Frontal cortex (tissue), 4 donors: ENCODE results near the gene ERMARD. TPM values are rescaled to one million over a fixed set of nuclear protein-coding genes. Genes with fewer than 3 reads are reported as not detected.

Source experiments
- DNase-seq, 2 donors: peaks; one replicate each; pipeline ENCODE4 v3.0.0; 2012; ENCODE audit warnings: low spot score in 2 of 2
- FAIRE-seq: peaks from 2 replicates; lab custom pipeline; 2012; peaks lifted over from hg19 to GRCh38; lab: Jason Lieb, UNC
- total RNA-seq: library from RNA; depleted of rRNA; stranded (reverse); fragments of >200 nt; gene quantifications from one replicate; pipeline ENCODE4 v1.2.3, GENCODE V29; 2014
- donor health status: control.
- donor health status: control.
- donor health status: control.

Gene ERMARD
- total RNA-seq, 1 donor from 2014 or later: 23.2 TPM

DNA sequence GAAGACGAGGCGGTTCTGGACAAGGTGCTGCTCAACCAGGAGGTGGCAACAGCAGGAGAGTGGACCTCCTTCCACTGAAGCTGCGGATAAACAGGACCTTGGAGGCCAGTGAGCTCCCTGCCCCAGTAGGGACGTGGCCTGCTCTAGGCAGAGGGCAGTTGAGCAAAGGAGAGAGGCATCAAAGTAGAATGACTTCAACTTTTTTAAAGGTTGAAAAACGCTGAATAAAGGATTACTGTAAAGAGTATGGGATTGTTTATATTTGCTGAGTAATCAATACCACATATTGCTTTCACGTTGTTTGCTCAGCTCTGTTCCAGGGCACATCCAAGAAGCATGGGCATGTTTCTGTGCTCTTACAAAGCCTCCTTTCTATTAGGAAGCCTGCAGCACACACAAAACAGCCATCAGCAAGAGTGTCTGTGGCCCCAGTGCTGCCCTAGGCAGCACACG lies 48.1 kb downstream of the ERMARD start:
- FAIRE-seq: no peak
- DNase-seq: peak; percentile 36 to 44

DNA sequence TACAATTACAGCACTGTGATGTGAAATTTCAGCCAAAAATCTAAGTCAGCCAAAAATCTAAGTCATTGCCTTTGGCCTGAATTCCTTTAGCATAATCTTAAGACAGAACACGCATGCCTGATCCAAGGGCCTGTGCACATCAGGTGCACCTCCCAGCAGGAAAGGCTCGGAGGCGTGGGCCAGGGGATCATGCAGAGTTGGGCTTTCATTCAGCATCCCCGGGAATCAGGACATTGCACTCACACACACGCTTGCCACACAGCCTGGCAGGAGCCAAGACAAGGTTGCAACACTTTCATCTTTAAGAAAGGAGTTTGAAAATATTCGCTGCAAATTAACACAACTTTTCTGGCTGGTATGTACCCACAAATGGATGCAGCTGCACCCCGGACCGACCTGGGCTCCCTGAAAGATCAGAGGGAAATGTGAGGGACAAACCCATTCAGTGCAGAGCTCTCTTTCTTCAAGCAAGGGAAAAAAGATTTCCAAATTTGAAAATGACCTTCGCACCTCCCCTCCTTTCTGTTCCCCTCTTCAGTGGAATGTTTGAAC lies 48.8 kb downstream of the ERMARD start:
- FAIRE-seq: no peak
- no peak for DNase-seq

DNA sequence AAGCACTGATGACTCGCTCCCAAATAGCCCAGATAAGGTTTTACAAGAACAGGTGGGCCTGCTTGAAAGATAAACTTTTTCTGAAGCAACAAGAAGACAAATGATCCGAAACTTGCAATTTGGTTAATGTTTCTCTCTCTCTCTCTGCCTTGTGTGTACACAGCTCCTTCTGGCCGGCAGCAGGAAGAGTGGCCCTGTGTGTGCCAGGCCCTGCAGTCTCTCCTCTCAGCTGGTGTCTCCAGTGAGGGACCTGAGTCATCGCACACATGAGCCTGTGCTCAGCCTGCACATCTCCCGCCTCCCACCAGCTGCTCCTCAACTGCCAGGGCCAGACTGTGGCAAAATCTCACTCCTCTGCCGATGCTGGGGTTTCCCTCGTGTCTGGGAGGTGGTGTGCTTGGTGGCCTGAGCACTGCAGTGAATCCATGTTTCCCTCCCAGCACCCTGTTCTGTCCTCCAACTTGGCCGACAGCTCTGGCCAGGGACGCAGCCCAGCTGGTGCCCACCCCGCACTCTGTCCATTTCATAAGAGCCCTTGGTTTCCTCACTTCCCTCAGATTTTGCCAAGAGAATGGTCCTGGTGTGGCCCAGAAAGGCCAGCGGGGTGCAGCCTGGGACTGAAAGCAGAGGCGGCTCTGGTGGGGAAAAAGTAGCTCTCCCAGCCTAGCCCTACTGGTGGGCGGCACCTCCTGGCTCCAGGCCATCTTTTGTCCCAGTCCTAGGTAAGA lies 49.4 kb downstream of the ERMARD start:
- no peak for FAIRE-seq
- DNase-seq: peak; percentile 37 to 58

DNA sequence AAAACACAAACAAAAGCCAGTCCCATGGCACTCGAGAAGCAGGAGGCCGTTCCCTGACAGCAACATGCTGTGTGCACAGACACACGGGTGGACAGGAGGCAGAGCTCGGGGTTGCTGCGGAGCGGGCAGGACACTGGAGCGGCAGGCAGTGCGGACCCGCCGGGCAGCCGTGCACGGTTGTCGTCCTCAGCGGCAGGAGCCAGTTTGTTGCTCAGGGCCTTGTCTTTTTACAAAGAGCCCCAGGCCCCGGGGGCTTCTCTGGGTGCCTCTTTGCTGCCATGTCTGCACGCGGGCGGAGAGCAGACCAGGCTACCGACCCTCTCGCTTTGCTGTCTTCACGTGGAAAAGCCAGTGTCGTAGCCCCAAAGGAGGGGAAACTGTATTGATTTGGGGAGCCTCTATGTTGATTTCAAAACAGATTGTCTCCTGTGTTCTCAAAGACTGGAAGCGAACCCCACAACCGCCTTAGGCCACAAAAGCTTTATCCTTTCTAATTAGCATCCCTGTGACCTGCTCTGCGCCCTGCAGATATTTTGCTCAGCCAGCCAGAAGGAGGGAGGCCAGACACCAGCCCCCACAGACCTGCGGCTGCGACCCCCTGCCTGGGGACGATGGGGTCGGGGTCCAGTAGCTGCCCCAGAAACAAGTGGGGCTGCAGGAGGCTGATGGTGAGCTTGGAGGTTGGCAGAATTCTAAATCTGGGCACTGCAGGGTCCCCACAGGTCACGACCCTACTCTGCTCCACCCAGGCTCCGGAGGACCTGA lies 50.2 kb downstream of the ERMARD start:
- DNase-seq (no peak), FAIRE-seq (no peak)

DNA sequence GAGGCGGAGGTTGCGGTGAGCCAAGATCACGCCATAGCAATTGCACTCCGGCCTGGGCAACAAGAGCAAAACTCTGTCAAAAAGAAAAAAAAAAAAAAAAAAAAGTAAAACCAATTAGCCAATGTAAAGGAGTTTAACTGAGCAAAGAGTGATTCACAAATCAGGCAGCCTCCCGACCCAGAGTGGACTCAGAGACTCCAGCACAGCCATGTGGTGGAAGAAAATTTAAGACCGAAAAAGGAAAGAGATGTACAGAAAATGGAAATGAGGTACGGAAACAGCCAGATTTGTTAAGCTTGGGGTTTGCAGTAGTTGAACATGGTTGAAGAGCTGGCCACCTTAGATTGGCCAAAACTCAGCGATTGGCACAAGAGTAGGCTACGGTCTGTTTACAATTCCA lies 51.4 kb downstream of the ERMARD start:
- FAIRE-seq (no peak), DNase-seq (no peak)

DNA sequence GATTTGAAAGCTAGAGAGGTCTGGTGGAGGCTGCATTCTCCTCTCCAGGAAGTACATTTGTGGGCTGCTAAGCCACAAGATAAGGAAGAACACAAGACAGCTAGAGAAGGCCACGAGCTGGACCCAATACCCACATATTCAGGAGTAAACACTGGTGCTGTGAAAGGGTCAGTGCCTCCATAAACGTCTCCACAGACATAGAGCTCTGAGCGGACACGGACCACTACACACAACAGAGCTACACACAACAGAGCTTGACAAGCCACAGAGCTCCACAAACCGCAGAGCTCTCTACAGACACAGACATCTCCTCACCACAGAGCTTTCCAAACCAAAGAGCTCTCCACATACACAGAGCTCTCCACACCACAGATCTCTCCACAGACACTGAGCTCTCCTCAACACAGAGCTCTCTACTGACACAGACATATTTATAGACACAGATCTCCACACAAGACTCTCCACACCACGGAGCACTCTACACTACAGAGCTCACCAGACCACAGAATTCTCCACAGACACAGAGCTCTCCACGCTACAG lies 51.9 kb downstream of the ERMARD start:
- DNase-seq: no peak
- no peak for FAIRE-seq

DNA sequence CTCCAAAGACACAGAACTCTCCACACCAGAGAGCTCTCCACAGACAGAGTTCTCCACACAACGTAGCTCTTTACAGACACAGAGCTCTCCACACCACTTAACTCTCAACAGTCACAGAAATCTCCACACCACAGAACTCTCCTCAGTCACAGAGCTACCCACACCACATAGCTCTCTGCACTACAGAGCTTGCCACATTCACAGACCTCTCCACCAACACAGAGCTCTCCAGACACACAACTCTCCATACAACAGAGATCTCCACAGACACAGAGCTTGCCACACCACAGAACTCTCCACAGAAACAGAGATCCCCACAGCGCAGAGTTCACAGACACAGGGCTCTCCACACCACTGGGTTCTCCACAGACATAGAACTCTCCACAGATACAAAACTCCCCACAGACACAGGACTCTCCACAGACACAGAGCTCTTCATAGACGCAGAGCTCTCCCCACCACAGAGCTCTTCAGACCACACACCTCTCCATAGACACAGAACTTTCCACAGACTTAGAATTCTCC lies 52.5 kb downstream of the ERMARD start:
- DNase-seq: no peak
- FAIRE-seq: no peak

DNA sequence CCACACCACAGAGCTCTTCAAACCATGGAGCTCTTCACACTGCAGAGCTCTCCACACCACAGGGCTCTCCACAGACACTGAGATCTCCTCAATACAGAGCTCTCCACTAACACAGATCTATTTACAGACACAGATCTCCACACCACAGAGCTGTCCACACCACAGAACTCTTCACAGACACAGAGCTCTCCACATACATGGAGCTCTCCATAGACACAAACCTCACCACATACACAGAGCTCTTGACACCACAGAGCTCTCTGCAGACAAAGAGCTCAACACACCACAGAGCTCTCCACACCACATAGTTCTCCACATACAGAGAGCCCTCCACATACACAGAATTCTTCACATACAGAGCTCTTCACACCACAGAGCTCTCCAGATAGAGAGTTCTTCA lies 53.0 kb downstream of the ERMARD start:
- no peak for FAIRE-seq

DNA sequence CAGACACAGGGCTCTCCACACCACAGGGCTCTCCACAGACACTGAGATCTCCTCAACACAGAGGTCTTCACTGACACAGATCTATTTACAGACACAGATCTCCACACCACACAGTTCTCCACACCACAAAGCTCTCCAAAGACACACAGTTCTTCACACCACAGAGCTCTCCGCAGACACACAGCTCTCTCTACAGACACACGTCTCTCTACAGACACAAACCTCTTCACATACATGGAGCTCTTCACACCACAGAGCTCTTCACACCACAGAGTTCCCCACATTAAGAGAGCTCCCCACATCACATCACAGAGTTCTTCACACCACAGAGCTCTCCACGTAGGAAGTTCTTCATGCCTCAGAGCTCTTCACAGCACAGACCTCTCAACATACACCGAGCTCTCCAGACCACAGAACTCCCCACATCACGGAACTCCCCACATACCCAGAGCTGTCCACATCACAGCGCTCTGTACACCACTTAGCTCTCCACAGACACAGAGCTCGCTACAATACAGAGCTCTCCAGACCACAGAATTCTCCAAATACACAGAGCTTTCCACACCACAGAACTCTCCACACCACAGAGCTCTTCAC lies 53.9 kb downstream of the ERMARD start:
- DNase-seq (no peak), FAIRE-seq (no peak)

More for the DNA sequence above, 53.0 kb downstream of the ERMARD start:
- DNase-seq: no peak

DNA sequence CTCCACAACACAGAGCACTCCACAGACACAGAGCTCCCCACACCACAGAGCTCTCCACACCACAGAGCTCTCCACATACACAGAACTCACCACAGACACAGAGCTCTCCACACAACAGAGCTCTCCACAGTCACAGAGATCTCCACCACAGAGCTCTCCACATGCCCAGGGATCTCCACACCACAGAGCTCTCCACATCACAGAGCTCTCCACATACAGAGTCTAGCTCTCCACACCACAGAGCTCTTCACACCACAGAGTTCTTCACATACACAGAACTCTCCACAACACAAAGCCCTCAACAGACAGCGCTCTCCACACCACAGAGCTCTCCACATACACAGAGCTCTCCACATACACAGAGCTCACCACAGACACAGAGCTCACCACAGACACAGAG lies 55.3 kb downstream of the ERMARD start:
- FAIRE-seq: no peak
- DNase-seq: no peak

DNA sequence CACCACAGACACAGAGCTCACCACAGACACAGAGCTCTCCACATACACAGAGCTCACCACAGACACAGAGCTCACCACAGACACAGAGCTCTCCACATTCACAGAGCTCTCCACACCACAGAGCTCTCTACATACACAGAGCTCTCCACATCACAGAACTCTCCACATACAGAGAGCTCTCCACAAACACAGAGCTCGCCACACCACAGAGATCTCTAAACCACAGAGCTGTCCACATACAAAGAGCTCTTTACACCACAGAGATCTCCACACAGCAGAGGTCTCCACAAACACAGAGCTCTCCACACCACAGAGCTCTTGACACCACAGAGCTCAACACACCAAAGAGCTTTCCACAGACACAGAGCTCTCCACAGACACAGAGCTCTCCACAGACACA lies 55.8 kb downstream of the ERMARD start:
- FAIRE-seq: no peak
- no peak for DNase-seq

DNA sequence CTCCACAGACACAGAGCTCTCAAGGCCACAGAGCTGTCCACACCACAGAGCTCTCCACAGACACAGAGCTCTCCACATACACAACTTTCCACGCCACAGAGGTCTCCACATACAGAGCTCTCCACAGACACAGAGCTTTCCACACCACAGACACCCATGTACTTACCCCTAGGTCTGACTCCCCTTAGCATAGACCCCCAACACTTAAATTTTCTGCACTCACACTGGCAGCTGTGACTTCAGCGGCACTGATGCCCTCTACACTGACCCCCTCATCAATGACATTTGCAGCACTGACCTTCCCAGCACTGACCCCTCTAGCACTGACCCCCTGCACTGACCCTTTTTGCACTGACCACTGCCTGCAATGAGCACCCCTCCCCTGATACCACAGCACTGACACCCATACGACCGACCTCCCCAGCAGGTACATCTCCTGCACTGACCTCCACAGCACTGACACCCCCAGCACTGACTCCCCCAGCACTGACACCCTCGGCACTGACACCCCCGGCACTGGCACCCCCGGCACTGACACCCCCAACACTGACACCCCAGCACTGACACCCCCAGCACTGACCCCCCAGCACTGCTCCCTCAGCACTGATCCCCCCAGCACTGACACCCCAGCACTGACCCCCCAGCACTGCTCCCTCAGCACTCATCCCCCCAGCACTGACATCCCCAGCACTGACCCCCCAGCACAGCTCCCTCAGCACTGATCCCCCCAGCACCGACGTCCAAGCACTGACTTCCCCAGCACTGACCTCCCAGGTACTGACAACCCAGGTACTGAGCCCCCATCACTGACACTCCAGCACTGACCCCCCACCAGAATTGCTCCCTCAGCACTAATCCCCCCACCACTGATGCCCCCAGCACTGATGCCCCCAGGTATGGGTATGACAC lies 56.5 kb downstream of the ERMARD start:
- FAIRE-seq (no peak), DNase-seq (no peak)

DNA sequence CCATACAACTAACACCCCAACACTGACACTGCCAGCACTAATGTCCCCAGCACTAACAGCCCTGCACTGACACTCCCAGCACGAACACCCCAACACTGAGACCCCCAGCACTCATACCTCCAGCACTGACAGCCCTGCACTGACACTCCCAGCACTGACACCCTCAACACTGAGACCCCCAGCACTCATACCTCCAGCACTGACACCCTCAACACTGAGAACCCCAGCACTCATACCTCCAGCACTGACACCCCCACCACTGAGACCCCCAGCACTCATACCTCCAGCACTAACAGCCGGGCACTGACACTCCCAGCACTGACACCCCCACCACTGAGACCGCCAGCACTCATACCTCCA lies 57.2 kb downstream of the ERMARD start:
- no peak for DNase-seq
- FAIRE-seq: no peak

DNA sequence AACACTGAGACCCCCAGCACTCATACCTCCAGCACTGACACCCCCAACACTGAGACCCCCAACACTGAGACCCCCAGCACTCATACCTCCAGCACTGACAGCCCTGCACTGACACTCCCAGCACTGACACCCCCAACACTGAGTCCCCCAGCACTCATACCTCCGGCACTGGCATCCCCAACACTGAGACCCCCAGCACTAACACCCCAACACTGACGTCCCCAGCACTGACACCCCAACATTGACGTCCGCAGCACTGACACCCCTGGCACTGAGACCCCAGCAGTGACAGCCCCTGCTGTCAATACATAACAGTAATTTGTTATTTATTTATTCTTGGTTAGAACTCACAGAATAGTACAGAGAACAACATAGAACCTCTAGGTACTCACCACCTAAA lies 58.0 kb downstream of the ERMARD start:
- FAIRE-seq (no peak), DNase-seq (no peak)

DNA sequence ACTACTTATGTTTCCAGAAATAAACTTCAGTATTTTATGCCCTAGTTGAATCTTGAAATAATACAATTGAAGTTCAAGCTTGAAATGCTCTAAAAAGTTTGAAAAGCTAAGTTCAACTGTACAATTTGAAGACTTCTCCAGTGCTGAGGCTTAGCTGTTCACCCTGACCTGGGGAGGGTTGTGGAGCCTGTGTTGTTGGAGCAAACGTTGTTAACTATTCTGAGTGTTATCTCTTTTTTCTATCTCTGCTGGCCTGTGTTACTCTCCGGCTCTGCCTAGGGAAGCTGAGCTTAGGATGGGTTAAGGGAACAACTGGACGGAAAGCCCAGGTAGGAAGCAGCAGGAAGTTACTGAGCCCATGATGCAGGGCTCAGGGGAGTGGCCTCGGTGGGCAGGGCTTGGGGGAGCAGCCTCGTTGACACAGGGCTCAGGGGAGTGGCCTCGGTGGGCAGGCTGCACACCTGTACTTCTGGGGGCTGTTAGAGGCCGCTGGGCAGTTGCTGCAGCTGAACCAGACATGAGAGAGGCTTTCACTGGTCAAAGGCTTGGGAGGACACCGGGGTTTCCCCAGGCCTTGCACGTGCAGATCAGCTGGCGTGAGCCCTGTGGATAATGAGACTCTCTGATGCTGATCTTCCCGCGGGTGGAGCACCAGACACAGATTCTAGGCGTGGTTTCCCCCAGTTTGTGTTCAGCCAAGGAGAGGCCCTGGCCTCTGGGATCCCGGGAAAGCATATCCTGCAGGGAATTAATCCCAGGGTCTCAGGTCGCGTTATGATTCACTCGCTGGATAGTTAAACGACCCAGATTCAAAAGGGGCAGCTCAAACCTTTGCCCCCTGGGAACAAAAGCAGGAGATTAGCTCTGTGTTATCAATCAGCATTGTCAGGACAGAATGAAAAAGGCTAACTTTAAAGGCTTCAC lies 58.9 kb downstream of the ERMARD start:
- FAIRE-seq (no peak), DNase-seq (no peak)

DNA sequence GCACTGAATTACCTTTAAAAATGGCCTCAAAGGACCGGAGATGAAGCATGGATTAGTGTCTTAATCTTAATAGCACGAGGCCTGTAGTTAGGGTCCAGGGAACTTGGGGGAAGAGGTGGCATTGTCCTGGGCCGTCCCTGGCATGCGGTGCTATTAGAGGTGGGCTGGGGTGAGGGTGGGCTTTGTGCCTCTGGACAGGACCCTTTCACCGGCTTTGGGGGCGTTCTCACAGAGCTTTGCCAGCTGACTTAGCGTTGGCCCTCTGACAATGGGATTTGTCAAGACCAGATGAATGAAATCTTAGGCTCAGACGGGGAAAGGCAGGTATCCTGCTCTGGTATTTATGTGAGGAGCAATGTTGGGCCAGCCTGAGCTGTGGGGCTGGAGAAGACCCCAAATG lies 59.6 kb downstream of the ERMARD start:
- DNase-seq (no peak), FAIRE-seq (no peak)

DNA sequence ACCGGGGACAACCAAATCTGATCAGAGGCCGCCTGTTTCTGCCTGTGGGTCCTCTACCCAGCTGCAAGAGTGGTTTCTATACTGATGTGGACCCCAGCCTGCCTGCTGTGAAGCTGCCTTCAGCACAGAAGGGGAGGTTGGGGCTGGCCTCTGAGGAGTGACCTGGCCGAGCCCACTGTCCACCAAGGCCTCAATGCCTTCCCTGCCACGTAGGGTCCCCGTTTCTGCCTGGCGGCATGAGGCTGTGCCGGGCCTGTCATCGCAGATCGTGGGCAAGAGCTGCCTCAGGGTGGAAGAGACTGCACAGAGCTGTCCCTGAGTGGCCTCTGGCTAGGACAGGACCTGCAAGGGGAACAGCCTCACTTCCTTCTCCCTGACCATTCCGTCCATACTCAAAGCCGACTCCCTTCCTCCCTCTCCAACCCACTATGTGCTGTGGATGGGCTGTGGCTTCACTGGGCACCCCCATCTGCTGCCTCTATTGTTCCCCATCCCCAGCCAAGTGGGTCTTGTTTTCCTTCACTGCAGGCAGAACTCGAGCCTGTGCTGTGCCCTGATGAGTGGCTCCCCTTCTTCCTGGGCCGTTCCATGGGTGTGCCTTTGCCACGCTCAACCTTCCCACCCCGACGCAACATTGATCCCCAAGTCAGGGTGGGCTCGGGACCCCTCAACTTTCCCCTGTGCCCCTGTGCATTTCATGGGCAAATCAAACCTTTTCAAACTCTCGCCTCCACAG lies 60.3 kb downstream of the ERMARD start:
- DNase-seq: no peak
- FAIRE-seq: no peak

DNA sequence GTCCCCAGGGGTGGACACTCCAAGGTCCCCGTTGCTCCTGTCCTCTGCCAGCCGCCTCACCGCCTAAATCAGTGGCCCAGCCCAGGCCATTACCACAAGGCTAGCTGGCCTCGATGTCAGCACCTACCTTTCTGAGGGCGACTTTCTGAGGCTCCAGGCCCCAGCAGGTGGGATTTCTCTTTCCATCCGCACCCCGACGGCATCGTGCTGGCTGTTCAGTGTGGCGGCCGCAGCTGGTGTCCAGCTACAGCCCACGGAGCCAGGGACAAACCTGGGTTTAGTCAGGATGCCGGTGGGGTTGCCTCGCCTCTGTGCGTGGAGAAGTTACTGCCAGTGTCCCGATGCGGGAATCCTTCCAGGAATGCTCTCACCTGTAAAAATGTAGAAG lies 60.8 kb downstream of the ERMARD start:
- DNase-seq: no peak
- no peak for FAIRE-seq
